HL-60/S4 treated with retinoic acid at 250 ng/mL for 4 days and 3 days (cell line): ENCODE results near the gene INSL3.

Source experiments
- in situ Hi-C: fragments of 300-500 bp; cut with MboI; formaldehyde crosslinking; loops from 2 replicates; pipeline ENCODE4 v1.7.0; 2022; ENCODE audit warnings: low sequenced_read_pairs

Gene INSL3

GRCh38 chr19:17821190-17821589 lies at the start of gene INSL3:
INSL3 (minus strand) TSS chr19:17821519; CDS start chr19:17821506, 13 bp downstream.
- in situ Hi-C loops = no loop called here

- in situ Hi-C loops = no loop called here
Measured at GRCh38 chr19:17869114-17869608, 47.8 kb upstream of the INSL3 start.

- in situ Hi-C loops = no loop called here
Measured at GRCh38 chr19:17868669-17869068, 47.4 kb upstream of the INSL3 start.

- in situ Hi-C loops = no loop called here
Measured at GRCh38 chr19:17866964-17867486, 45.7 kb upstream of the INSL3 start.

- in situ Hi-C loops = no loop called here
Measured at GRCh38 chr19:17866312-17866963, 45.1 kb upstream of the INSL3 start.

- in situ Hi-C loops = no loop called here
Measured at GRCh38 chr19:17865364-17866311, 44.3 kb upstream of the INSL3 start.

GRCh38 chr19:17863520-17864182 lies 42.3 kb upstream of the INSL3 start:
- in situ Hi-C loops = no loop called here

- in situ Hi-C loops = no loop called here
Measured at GRCh38 chr19:17862711-17863519, 41.6 kb upstream of the INSL3 start.

GRCh38 chr19:17861542-17862402 lies 40.5 kb upstream of the INSL3 start:
- in situ Hi-C loops = no loop called here

- in situ Hi-C loops = no loop called here
Measured at GRCh38 chr19:17860993-17861360, 39.7 kb upstream of the INSL3 start.

GRCh38 chr19:17860331-17860992 lies 39.1 kb upstream of the INSL3 start:
- in situ Hi-C loops = no loop called here

GRCh38 chr19:17859533-17860330 lies 38.4 kb upstream of the INSL3 start, which contains the start of gene RPL18A:
RPL18A (plus strand) TSS chr19:17859910; CDS start chr19:17859957, 47 bp downstream.
- in situ Hi-C loops = no loop called here

- in situ Hi-C loops = no loop called here
Measured at GRCh38 chr19:17855280-17856152, 34.2 kb upstream of the INSL3 start.

- in situ Hi-C loops = no loop called here
Measured at GRCh38 chr19:17854061-17854460, 32.7 kb upstream of the INSL3 start.

- in situ Hi-C loops = no loop called here
Measured at GRCh38 chr19:17848595-17849292, 27.4 kb upstream of the INSL3 start.
